Osteoblast (primary cell): ENCODE data around the gene C17orf75. TPM values are rescaled to one million over a fixed set of nuclear protein-coding genes. Genes with fewer than 3 reads are reported as not detected.

Experiments used
- DNase-seq: peaks from one replicate; pipeline ENCODE4 v3.0.0; 2011; ENCODE audit warnings: low spot score, mixed read lengths; ENCODE audit not compliant: insufficient read length; ENCODE audit errors: missing footprints
- H2AFZ ChIP-seq: 2 replicates; pipeline ENCODE4 v1.6.0; 2011; ENCODE audit warnings: mild to moderate bottlenecking, low read length
- H3K27ac ChIP-seq: 2 replicates; pipeline ENCODE4 v1.5.1; 2011; ENCODE audit warnings: mild to moderate bottlenecking, low read depth, low read length, moderate library complexity
- H3K27me3 ChIP-seq: 2 replicates; pipeline ENCODE4 v1.6.0; 2012; ENCODE audit warnings: mild to moderate bottlenecking, control low read depth, inconsistent platforms, low read length, moderate library complexity; ENCODE audit not compliant: insufficient read depth
- H3K36me3 ChIP-seq: 2 replicates; pipeline ENCODE4 v1.5.1; 2011; ENCODE audit warnings: mild to moderate bottlenecking, low read length, control low read depth, moderate library complexity; ENCODE audit not compliant: insufficient read depth
- H3K4me1 ChIP-seq: 2 replicates; pipeline ENCODE4 v1.5.1; 2011; ENCODE audit warnings: mild to moderate bottlenecking, low read length, control low read depth, moderate library complexity; ENCODE audit not compliant: insufficient read depth
- H3K4me2 ChIP-seq: 2 replicates; pipeline ENCODE4 v1.6.0; 2011; ENCODE audit warnings: mild to moderate bottlenecking, low read length; ENCODE audit not compliant: insufficient read depth
- H3K4me3 ChIP-seq: fragments of 200-600 bp; sonication (generic); 3 replicates; pipeline ENCODE4 v1.5.1; 2012; ENCODE audit warnings: mild to moderate bottlenecking, low read length, inconsistent platforms; ENCODE audit not compliant: insufficient read depth
- H3K79me2 ChIP-seq: 2 replicates; pipeline ENCODE4 v1.6.0; 2012; ENCODE audit warnings: mild to moderate bottlenecking, low read length, control low read depth, inconsistent platforms; ENCODE audit not compliant: insufficient read depth
- H3K9me3 ChIP-seq: 2 replicates; pipeline ENCODE4 v1.5.1; 2011; ENCODE audit warnings: low read depth, low read length, control low read depth
- H4K20me1 ChIP-seq: 2 replicates; pipeline ENCODE4 v1.6.0; 2012; ENCODE audit warnings: mild to moderate bottlenecking, low read length, control low read depth; ENCODE audit not compliant: insufficient read depth
- CTCF ChIP-seq: IDR thresholded peaks from 2 replicates; pipeline ENCODE4 v1.5.1; 2011; ENCODE audit warnings: mild to moderate bottlenecking, low read depth, low read length, moderate library complexity; ENCODE audit errors: extremely low read depth
- total RNA-seq: library from RNA; depleted of rRNA; stranded (reverse); fragments of >200 nt; gene quantifications from 2 replicates; pipeline ENCODE4 v1.2.3, GENCODE V29; 2012

C17orf75 gene
- total RNA-seq, 1 donor, result 15.9 TPM

GRCh38 chr17:32286518-32286900 lies 55.5 kb downstream of the C17orf75 start:
- Histone ChIP-seq H3K4me2 (no peak overlapping the region), H3K4me1 (peaks cover 3% of the 10 kb centered on the region), H3K79me2 (no peaks in the 10 kb centered on the region), H3K27ac (no peak overlapping the region), H4K20me1 (no peaks in the 10 kb centered on the region), H3K9me3 (no peaks in the 10 kb centered on the region), H3K4me3 (no peak overlapping the region), H3K27me3 (no peaks in the 10 kb centered on the region), H2AFZ (no peak overlapping the region), H3K36me3 (no peaks in the 10 kb centered on the region)
- peak; percentile 62 for DNase-seq
- no peak for TF ChIP-seq CTCF

GRCh38 chr17:32285746-32286517 lies 56.0 kb downstream of the C17orf75 start:
- H4K20me1 ChIP-seq, result no peaks in the 10 kb centered on the region
- no peaks in the 10 kb centered on the region for H3K36me3 ChIP-seq
- no peak overlapping the region for H2AFZ ChIP-seq
- H3K79me2 ChIP-seq, result no peaks in the 10 kb centered on the region
- no peak overlapping the region for H3K4me3 ChIP-seq
- no peaks in the 10 kb centered on the region for H3K27me3 ChIP-seq
- no peak overlapping the region for H3K27ac ChIP-seq
- no peak for TF ChIP-seq CTCF
- H3K4me1 ChIP-seq, result peaks cover 3% of the 10 kb centered on the region
- DNase-seq, result peak; percentile 65
- no peaks in the 10 kb centered on the region for H3K9me3 ChIP-seq
- H3K4me2 ChIP-seq, result no peak overlapping the region

- no peaks in the 10 kb centered on the region for H3K9me3 ChIP-seq
- no peaks in the 10 kb centered on the region for H4K20me1 ChIP-seq
- no peaks in the 10 kb centered on the region for H3K27me3 ChIP-seq
- H3K79me2 ChIP-seq, result no peaks in the 10 kb centered on the region
- H3K36me3 ChIP-seq, result no peaks in the 10 kb centered on the region
- TF ChIP-seq CTCF, result no peak
- no peak overlapping the region for H3K4me3 ChIP-seq
- DNase-seq, result no peak
- no peak overlapping the region for H3K4me2 ChIP-seq
- H2AFZ ChIP-seq, result no peak overlapping the region
- no peak overlapping the region for H3K27ac ChIP-seq
- H3K4me1 ChIP-seq, result peaks cover 3% of the 10 kb centered on the region
Measured at GRCh38 chr17:32285306-32285705, 56.7 kb downstream of the C17orf75 start.

- Histone ChIP-seq H4K20me1 (no peaks in the 10 kb centered on the region), H3K27me3 (peaks cover 3% of the 10 kb centered on the region), H3K79me2 (no peaks in the 10 kb centered on the region), H3K4me3 (no peak overlapping the region), H3K9me3 (no peaks in the 10 kb centered on the region), H3K4me2 (peak overlapping the region; percentile 22), H3K4me1 (peaks cover 3% of the 10 kb centered on the region), H3K27ac (no peak overlapping the region), H2AFZ (no peak overlapping the region), H3K36me3 (no peaks in the 10 kb centered on the region)
- no peak for TF ChIP-seq CTCF
- DNase-seq, result peak; percentile 91
Measured at GRCh38 chr17:32283745-32284201, 58.2 kb downstream of the C17orf75 start.
